OCI-M1 (cell line): Measurements from ENCODE around the gene TOMT.
A peak's percentile ranks its signal among the peaks of the same experiment; 100 is the strongest.

Source experiments
- DNase-seq: peaks from one replicate; lab custom pipeline; 2025; lab: John Stamatoyannopoulos, UW

The TOMT gene, protein sequence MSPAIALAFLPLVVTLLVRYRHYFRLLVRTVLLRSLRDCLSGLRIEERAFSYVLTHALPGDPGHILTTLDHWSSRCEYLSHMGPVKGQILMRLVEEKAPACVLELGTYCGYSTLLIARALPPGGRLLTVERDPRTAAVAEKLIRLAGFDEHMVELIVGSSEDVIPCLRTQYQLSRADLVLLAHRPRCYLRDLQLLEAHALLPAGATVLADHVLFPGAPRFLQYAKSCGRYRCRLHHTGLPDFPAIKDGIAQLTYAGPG

DNA sequence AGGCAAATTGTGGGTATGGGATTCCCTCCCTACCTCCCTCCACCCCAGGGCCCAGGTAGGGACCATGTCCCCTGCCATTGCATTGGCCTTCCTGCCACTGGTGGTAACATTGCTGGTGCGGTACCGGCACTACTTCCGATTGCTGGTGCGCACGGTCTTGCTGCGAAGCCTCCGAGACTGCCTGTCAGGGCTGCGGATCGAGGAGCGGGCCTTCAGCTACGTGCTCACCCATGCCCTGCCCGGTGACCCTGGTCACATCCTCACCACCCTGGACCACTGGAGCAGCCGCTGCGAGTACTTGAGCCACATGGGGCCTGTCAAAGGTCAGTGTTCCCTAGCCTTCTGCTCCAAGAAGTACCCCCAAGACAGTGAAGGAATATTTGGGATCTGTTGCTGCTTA lies at the start of gene TOMT:
Gene TOMT, plus strand, starts transcription at position 37 of the 400 bp plus-strand sequence. Its CDS starts 28 bp downstream, at position 65.
- DNase-seq: no peak

DNA sequence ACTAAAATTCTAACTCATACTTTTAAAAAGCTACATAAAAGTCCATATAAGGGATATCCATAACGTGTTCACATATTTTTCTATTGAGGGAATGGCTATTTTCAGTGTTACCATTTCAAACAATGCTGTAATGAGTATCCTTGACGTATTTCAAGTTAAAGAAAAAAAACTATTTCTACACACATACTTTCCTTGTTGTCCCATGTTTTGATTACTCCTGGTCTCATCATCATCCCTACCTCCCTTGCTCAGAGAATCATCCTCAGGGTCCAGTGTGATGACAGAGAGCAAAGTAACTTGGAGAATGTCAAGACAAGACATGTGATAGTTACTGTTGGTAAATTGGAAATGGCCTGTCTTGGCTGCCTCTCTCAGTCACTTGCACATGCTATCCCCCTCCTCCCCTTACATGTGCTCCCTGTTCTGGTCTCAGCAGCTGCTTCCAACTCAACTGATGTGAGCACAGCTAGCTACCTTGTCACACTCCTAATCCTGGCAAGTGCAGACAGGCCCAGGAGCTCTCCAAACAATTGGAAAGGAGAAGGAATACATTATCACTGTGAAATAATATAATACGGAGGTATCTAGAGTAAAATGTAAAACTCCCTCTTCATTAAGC lies 47.2 kb upstream of the TOMT start:
- no peak for DNase-seq

DNA sequence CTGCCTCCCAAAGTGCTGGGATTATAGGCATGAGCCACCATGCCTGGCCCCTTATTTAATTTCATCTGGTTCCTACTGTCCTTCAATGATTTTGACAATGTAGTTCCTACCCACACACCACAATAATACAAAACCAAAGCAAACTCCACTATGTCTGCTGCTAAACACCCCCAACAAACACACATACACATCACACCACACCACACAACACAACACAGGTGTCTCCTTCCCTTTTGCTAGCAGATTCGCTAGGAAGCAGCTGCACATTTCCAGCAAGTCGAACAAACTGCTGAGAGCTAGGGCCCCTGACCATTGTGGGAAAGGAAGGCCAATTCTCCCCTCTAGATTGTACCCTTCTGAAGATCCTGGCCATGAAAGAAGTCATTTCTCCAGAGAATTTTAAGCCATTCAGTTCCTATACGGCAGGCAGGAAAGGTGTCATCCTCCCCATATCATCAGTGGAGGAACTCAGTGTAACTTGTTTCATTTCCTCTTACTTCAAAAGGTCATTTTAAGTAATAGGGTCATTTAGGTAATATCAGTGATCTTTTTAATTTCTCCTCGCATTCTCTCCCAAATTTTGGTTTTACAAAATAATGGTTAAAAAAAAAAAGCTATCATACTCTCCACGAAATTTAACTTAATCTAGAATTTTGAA lies 43.9 kb upstream of the TOMT start:
- DNase-seq: no peak

DNA sequence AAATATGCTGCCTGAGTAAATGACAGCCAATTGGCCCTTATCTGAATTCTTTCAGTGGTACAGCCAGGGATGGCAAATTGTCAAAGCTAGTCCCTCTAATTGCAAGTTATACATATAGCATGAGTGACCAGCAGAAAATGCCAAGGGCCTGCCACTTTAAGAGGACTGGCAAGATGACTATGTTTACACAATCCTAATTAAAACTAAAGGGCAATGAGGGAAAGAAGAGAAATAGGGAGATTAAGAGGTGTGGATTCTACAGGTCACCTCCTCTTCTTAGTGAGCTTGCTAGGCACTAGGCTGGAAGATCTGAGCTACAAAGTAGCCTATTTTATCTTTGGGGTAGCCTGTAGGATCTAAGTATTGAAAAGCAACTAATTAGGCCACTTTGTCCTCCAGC lies 38.9 kb upstream of the TOMT start:
- DNase-seq: no peak

DNA sequence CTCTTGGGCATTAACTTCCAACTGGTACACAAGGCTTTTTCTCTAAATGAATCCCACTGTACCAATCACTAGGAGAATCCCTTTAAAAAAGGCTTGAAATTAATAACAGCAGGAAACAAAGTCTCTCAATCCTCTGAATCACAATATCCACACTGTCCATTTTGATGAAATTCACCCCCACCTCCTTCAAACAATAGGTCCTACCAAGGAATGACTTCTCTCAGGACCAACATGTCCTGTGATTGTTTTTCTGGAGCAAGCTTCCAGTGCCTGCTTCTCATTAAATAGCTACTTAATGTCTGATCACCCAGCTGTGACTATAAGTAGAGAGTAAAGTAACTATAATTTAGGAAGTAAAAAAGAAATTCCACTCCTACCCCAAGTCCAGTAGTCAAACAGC lies 38.5 kb upstream of the TOMT start:
- DNase-seq: no peak

DNA sequence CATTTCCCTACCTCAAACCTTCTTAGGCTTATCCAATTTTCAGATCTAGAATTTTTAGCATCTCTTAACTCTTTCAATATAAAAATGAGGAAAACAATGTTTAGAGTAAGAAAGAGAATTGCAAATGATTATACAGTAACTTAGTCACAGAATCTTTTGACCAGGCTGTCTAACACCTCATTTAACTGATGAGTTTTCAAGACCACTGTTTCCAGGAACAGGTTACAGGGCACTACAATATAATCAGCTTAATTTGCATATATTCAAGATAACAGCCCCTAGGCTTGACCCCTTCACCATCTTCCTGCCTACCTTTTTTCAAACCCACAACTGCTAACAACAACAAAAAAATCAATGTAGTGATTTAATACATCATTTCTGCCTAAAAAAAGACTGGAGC lies 38.0 kb upstream of the TOMT start:
- no peak for DNase-seq

DNA sequence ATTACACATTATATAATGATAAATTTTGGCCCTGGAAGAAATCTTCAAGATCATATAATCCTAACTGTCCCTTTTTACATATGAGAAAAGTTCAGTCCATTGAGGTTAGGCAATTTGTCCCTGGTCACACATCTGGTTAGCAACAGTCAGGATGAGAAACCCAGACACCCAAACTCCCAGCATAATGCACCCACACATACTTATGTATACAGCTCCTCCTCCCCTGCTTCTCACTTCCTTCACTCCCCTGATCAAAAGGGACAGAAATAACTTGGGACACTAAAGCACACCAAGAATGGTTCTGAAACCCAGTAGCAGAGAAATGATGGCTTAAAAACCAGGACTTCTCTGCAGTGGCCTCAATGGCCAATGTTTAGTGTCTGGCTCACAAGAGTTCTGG lies 36.5 kb upstream of the TOMT start:
- no peak for DNase-seq

DNA sequence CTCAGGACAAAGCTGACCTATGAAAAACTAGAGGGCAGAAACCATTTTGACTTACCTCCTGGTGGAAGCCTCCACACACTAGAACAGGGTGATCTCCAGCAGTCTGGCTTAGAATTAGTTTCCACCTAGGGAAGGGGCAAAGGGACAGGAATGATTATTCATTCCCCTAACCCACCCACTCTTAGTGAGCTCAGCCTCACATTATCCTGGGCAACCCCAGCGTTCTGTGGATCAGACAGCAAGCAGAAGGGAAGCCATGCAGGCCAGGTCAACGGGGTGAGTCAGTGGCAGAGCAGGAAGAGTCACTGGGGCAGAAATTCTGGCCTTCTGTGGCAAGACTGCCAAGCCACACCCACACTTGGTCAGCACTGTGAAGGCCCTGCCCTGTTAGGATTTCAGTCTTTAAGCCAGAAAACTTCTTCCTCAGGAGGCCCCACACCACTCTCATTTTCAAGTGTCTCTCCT lies 35.9 kb upstream of the TOMT start:
- peak; percentile 98 for DNase-seq

DNA sequence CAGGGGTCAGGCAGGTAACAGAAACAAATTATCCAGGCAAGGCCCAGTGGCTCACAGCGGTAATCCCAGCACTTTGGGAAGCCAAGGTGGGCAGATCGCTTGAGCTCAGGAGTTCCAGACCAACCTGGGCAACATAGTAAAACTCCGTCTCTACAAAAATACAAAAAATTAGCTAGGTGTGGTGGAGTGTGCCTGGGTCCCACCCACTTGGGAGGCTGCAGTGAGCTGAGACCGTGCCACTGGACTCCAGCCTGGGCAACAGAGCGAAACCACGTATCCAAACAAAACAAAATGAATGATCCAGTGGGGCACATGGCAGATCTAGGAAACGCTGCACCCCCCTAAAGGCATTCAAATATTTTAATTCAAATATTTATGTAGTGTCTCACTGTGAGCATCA lies 35.2 kb upstream of the TOMT start:
- DNase-seq: no peak

DNA sequence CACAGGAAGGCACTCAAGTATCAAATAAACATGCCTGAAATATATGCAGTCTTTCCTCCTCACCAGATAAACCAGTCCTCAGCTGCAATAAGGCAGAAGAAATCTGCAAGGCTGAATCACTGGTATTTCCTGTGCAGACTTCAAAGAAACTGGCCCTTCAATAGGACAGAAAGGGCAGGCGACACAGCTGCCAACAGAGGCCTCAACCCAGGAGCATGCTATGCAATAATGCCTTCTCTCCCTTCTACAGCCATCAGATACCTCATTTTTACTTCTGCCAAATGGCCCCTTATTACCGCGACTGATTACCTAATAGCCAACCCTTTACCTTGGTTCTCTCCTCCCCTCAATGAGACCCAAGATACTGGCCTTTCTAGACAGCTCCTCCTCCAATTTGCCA lies 33.4 kb upstream of the TOMT start:
- no peak for DNase-seq

DNA sequence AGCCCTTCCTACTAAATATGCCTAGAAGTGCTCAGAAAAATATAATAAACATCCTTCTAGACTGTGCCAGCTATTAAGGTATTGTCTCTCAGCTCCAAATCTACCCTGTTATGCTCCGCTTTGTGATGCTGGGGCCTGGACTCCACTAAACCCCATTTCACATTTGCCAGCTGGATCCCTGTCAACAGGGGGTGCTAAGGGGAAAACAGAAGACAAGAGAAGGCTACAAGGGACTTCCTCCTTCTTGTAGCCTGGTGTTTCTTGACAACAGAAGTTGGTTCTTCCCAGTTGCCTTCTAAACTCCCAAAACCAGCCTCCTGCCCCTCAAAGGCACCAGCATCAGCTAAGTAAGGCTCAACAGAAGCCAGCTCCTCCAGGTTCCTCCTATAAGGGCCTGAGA lies 30.6 kb upstream of the TOMT start:
- DNase-seq: peak; percentile 96

DNA sequence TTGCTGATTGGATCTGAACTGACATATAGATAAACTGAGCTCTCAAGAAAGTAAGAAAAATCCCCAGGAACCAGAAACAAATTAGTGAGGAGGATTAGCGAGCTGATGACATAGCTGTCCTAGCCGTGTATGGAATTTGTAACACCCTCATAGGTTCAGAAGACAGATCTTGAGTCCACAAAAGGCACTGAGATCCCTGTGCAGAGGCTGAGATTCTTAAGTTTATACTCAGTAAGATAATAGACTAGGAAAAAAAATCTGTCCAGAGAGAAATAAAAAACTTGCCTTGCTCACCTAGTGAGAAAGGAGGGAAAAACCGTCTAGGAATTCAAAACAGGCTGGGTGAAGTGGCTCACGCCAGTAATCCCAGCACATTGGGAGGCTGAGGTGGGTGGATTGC lies 30.0 kb upstream of the TOMT start:
- DNase-seq: no peak

DNA sequence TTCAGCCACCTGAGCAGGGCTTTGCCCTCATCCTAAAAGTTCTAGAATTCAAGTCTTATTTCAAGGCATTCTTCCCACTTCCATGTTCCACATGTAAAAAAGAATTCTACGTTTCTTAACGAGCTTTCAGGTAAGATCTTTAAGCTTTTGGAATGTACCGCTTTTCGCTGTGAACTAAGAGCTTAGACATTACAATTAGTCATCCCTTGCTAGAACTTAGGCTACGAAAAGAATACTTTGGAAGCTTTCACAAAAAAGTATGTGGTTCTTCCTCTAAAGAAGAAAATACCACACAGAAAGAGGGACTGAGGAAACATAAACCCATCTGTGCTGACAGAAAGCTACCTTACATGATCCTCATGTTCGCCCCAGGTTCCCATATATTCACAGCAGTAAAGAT lies 27.2 kb upstream of the TOMT start:
- DNase-seq: no peak

DNA sequence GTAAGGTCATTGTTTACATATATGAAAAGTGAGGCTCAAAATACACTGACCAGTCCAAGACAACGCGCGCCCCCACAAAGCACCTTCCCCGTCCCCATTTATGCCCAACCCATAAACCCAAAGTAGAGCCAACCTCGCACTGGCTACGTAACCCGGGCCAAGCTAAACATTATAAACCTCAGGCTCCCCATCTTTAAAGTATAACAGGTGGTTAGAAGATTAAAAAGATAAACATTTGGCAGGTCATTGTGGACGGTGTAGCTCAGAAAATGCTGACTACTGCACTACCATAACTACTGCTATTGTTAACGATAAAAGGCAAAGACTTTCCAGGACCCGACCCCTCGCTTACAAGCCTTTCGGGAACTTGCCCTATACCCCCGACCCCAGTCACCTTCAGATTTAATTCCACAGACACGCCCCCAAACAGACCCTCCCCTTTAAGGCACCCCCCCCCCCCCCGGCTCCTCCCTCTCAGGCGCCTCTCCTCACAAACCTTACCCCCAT lies 25.9 kb upstream of the TOMT start:
- DNase-seq: no peak

DNA sequence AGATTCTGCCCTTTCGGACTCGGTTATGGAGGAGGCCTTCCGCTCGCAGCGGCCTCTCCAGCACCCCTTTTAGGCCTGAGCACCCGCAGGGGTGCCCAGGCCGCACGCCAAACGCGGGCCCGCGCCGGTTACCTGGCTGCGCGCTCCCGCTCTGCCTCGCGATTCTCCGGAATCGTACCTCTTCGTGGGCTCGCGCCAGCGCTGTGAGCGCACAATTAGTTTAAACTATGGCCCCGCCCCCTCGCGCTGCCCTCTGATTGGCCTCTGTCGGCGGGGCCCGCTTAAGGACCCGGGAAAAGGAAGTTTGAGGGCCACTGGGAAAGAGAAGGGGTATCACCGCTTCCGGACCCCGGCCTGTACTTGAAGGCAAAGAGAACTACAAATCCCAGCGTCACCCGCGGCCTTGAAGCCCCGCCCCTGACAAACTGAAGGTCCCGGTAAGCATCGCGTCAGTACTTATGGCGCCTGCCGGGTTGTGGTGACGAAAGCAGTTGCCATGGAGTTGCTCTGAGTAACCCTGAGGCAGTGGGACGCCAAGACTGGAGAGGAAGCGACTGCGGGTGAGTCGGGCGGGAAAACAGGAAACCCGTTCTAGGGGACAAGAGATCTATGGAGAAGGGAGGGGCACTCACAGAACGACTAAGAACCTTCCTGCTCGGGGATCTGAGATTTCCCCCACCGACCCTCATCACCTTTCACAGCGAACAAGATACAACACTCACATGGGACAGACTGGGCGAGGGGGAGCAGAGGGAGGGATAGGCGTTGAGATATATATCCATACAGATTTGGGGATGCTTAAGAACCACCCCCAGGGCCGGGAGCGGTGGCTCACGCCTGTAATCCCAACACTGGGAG lies 25.2 kb upstream of the TOMT start, which contains the start of the genes LRRC51 and NUMA1:
Gene LRRC51, plus strand, starts transcription at position 525 of the 858 bp plus-strand sequence. CDS start 8,234 bp downstream, outside the sequence.
Gene NUMA1, minus strand, starts transcription at position 217 of the 858 bp plus-strand sequence. CDS start 44,599 bp downstream, outside the sequence.
- peak; percentile 100 for DNase-seq

DNA sequence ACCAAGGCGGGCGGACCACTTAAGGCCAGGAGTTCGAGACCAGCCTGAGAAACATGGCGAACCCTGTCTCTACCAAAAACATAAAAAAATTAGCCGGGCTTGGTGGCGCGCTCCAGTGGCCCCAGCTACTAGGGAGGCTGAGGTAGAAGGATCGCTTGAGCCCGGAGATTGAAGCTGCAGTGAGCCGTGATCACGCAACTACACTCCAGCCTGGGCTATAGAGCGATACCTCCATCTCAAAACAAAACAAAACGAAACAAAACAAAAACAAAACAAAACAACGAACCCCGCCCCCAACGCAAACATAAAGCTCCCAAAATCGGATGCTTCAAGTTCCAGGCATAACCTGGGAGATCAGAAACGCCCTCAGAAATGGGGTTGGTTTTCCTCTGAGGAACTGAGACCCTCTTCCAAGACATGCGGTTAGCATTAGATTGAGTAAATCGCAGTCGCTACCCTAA lies 24.5 kb upstream of the TOMT start:
- no peak for DNase-seq

DNA sequence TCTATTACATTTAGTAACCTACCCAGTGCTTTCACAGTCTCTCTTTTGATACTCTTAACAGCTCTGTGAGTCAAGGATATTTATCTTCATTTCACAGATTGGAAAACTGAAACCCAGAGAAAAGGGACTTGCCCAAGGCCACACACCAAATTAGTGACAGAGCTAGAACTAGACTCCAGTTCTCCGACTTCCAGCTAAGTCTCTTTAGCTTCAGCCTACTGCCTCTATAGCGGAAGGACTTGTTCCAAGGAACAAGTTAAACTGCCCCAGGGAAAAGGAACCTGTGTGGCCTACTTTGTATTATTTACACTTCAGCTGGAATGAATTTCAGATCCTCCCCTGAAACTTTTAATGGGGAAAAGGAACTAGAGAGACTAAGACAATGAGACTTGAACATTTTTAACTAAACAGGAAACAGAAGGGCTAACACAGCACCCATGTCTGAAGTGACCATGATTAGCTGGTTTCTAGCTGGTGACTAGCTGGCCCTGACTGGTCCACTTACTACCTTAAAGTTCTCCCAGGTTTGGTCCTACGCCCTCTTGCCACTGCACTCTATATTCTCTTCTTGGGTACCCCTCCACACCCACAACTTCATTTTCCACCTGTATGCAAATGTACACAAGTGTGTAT lies 23.8 kb upstream of the TOMT start:
- DNase-seq: no peak

DNA sequence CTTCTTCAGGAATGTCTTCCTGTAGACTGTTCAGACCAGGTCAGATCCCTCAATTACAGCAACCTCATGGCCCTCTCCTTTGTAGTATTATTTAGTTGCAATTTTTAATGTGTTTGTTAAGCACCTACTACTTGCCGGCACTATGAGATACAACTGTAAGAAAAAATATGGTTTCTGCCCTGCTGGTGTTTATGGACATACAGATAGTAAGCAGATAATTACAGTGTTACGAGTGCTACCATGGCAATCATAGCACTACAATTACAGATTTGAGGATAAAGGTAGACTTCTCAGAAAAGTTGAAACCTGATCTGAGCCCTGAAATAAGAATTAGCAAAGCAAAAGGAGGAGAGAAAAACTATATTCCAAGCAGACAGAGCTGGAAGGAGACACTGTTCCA lies 22.3 kb upstream of the TOMT start:
- DNase-seq: no peak

DNA sequence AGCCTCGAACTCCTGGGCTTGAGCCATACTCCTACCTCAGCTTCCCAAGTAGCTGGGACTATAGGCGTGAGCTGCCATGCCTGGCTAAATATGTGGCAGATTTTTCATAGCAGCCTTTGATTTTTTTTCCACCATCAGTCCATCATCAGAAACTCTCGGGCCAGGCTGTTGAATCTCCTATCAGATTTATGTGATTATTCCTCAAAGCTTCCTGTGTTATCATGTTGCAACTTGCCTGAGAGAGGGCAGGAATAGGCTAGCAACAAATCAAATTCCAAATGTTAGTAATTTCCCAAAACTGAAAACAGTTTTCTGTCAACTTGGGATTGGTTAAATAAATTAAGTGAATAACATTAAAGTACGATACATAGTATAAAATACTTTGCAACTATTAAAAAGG lies 21.6 kb upstream of the TOMT start:
- DNase-seq: no peak

DNA sequence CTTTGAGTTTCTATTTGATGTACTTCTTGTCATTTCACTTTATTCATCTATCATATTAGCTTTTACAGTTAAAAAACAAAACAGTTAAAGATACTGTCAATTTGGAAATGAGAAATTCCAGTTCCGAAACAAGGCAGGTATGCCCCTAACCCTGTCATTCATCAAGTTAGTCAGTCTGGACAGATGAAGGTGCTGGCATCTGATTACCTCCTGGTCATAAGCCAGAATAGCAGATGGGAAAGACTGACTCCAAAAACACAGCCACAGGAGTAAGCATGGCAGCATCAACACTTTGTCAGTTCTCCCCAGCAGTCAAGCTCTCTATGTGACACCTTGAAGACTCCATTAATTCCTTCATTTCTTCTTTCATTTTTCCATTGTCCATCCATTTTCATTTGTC lies 20.8 kb upstream of the TOMT start:
- DNase-seq: no peak

DNA sequence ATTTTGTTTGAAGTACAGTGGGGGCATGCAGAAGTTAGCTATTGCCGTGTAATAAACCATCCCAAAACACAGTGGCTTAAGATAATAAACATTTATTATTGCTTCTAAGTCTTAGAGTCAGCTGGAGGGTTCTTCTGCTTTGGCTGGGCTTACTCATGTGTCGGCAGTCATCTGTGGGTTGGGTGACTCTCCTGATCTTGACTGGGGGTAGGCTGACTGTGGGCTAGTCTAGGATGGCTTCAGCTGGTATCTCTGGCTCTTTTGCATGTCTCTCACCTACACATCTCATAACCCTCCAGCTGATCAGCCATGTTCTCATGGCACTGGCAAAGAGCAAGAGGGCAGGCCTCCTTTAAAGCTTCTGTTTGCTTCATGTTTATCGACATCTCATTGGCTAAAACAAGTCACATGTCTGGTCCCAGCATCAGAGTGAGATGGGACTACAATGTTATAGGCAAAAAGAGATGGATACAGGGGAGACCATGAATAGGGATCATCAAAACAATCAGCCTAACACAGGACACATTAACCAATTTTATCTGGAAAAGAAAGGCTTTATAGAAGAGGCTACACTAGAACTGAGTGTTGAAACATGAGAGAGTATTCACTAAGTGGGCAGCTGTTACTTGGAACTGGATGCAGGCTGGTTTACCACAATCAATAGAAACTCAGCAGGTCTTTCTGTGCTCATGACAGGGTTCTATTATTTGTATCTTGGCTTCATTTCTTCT lies 19.9 kb upstream of the TOMT start:
- no peak for DNase-seq
